Keratinocyte (primary cell): ENCODE data around the gene CA9. TPM values are rescaled to one million over a fixed set of nuclear protein-coding genes. Genes with fewer than 3 reads are reported as not detected.
A peak's percentile ranks its signal among the peaks of the same experiment; 100 is the strongest.

ENCODE experiments used
- DNase-seq: peaks from one replicate; pipeline ENCODE4 v3.0.0-alpha.2; 2011; ENCODE audit warnings: low read depth, missing footprints, low spot score
- FAIRE-seq: peaks from 2 replicates; lab custom pipeline; 2011; peaks lifted over from hg19 to GRCh38; lab: Jason Lieb, UNC
- H2AFZ ChIP-seq: 2 replicates; pipeline ENCODE4 v1.6.0; 2012; ENCODE audit warnings: low read length, control low read depth, inconsistent platforms; ENCODE audit not compliant: control insufficient read depth
- H3K27ac ChIP-seq: 2 replicates; pipeline ENCODE4 v1.5.1; 2011; ENCODE audit warnings: low read length; ENCODE audit not compliant: control insufficient read depth, insufficient read depth
- H3K27me3 ChIP-seq: 3 replicates; pipeline ENCODE4 v1.6.0; 2011; ENCODE audit warnings: low read length; ENCODE audit not compliant: control insufficient read depth, insufficient read depth; ENCODE audit errors: extremely low read depth
- H3K36me3 ChIP-seq, 2 experiments: 2 replicates in 1 of 2; 3 replicates in 1 of 2; pipeline ENCODE4 v1.5.1; 2011; ENCODE audit warnings: low read length in 2 of 2, mild to moderate bottlenecking in 1 of 2; ENCODE audit not compliant: control insufficient read depth in 2 of 2, insufficient read depth in 2 of 2; ENCODE audit errors: extremely low read depth in 1 of 2
- H3K4me1 ChIP-seq: 3 replicates; pipeline ENCODE4 v1.5.1; 2011; ENCODE audit warnings: low read length; ENCODE audit not compliant: control insufficient read depth, insufficient read depth; ENCODE audit errors: extremely low read depth
- H3K4me2 ChIP-seq: 3 replicates; pipeline ENCODE4 v1.6.0; 2011; ENCODE audit warnings: low read depth, low read length; ENCODE audit not compliant: control insufficient read depth, insufficient read depth; ENCODE audit errors: extremely low read depth
- H3K4me3 ChIP-seq, 3 experiments: fragments of 200-600 bp in 1 of 3; sonication (generic) in 1 of 3; 2 replicates in 2 of 3; 3 replicates in 1 of 3; pipeline ENCODE4 v1.5.1; 2011 to 2016; ENCODE audit warnings: low read length in 3 of 3, mild to moderate bottlenecking in 3 of 3, control low read depth in 2 of 3, inconsistent platforms in 1 of 3, low read depth in 1 of 3, mixed read lengths in 1 of 3, mixed run types in 1 of 3, moderate library complexity in 1 of 3; ENCODE audit not compliant: control insufficient read depth in 2 of 3, insufficient read depth in 2 of 3; ENCODE audit errors: extremely low read depth in 1 of 3
- H3K79me2 ChIP-seq: 2 replicates; pipeline ENCODE4 v1.6.0; 2012; ENCODE audit warnings: low read length; ENCODE audit not compliant: control insufficient read depth, insufficient read depth
- H3K9ac ChIP-seq: 3 replicates; pipeline ENCODE4 v1.6.0; 2011; ENCODE audit warnings: low read length; ENCODE audit not compliant: control insufficient read depth, insufficient read depth; ENCODE audit errors: extremely low read depth
- H3K9me1 ChIP-seq: 3 replicates; pipeline ENCODE4 v1.6.0; 2011; ENCODE audit warnings: low read length; ENCODE audit not compliant: control insufficient read depth, insufficient read depth; ENCODE audit errors: extremely low read depth
- H3K9me3 ChIP-seq: 2 replicates; pipeline ENCODE4 v1.5.1; 2012; ENCODE audit warnings: low read depth, low read length; ENCODE audit not compliant: control insufficient read depth
- H4K20me1 ChIP-seq: 3 replicates; pipeline ENCODE4 v1.6.0; 2011; ENCODE audit warnings: low read length; ENCODE audit not compliant: control insufficient read depth, insufficient read depth; ENCODE audit errors: extremely low read depth
- EZH2 ChIP-seq: IDR thresholded peaks from one replicate; pipeline ENCODE4 v1.6.1; 2012; ENCODE audit warnings: inconsistent platforms, mild to moderate bottlenecking, low read length, moderate library complexity
- dilution Hi-C: fragments of 300-500 bp; cut with MboI; formaldehyde crosslinking; loops from one replicate; pipeline ENCODE4 v1.7.0; 2020; ENCODE audit warnings: low sequenced_read_pairs; ENCODE audit not compliant: extremely low pct_ligation_motif_present
- polyA plus RNA-seq, 5 experiments: library from polyadenylated mRNA; depleted of rRNA in 3 of 5; stranded (reverse) in 3 of 5; stranded (forward) in 1 of 5; unstranded in 1 of 5; fragments of >200 nt; gene quantifications; 1 replicate in 1 of 5; 2 replicates in 3 of 5; 3 replicates in 1 of 5; pipeline versions ENCODE4 v1.2.1 to v1.2.3, GENCODE V29; 2011 to 2012; ENCODE audit warnings: missing spikeins in 2 of 5, low read depth in 1 of 5, low replicate concordance in 1 of 5
- TF ChIP-seq, protein P1 (sequence below), 3 experiments: IDR thresholded peaks in 1 of 3; conservative IDR thresholded peaks in 1 of 3; optimal IDR thresholded peaks in 1 of 3; 2 replicates in 2 of 3; 3 replicates in 1 of 3; pipeline versions ENCODE3 to v1.5.1; 2011; ENCODE audit warnings: low read length in 3 of 3, mild to moderate bottlenecking in 3 of 3, moderate library complexity in 2 of 3, control low read depth in 1 of 3, inconsistent platforms in 1 of 3; ENCODE audit not compliant: insufficient read depth in 2 of 3; ENCODE audit errors: extremely low read depth in 1 of 3

The CA9 gene
- polyA plus RNA-seq, 1 donor (not counting 4 experiments of a cell fraction or from before 2014, with no cell fraction given): 7.2 TPM

DNA sequence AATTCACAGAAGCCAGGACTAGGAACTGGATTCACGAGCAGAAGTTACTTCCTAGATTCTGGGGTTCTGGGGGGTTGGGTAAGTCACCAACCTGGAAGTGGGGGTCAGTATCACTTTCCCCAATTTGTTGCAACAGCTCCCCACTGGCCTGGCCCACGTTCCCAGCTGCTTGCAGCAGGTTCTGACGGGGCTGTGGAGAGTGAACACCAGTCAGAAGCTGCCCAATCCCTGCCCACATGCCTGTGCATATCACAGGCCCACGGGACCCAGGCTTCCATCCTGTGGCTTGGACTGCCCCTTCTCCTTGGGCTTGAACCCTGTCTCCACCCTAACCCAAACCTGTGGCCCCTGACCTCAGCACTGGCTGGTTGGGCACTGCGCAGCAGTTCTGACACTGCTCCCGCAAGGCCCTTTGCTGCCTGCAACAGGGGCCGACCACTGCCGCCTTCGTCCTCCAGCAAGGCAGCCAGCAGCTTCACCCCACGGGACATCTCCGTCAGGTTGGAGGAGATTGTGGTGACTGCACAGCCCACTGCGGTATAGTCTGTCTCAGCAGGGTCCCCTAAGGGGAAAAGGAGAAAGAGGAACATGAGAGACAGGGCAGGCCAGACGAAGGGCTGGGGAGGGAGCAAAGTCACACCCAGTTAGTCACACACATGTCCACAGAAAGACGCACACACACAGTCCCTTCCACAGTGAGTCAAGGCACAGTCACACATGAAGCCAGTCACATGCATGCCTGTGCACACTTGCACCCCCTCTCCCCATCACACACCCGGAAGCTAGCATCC, 45.2 kb downstream of the CA9 start:
- Histone ChIP-seq H3K4me3 (no peak overlapping the region), H4K20me1 (no peaks in the 10 kb centered on the region), H3K27me3 (no peaks in the 10 kb centered on the region), H3K9me1 (no peaks in the 10 kb centered on the region), H3K36me3 (peaks cover 82 to 91% of the 10 kb centered on the region in 2 experiments), H3K9ac (no peak overlapping the region), H2AFZ (no peak overlapping the region), H3K27ac (peak overlapping the region; percentile 16), H3K4me2 (no peak overlapping the region), H3K9me3 (no peaks in the 10 kb centered on the region), H3K79me2 (no peaks in the 10 kb centered on the region), H3K4me1 (peaks cover 4% of the 10 kb centered on the region)
- DNase-seq (peak; percentile 81), FAIRE-seq (peak; percentile 71)
- no peak for TF ChIP-seq EZH2
- TF ChIP-seq, protein P1, sequence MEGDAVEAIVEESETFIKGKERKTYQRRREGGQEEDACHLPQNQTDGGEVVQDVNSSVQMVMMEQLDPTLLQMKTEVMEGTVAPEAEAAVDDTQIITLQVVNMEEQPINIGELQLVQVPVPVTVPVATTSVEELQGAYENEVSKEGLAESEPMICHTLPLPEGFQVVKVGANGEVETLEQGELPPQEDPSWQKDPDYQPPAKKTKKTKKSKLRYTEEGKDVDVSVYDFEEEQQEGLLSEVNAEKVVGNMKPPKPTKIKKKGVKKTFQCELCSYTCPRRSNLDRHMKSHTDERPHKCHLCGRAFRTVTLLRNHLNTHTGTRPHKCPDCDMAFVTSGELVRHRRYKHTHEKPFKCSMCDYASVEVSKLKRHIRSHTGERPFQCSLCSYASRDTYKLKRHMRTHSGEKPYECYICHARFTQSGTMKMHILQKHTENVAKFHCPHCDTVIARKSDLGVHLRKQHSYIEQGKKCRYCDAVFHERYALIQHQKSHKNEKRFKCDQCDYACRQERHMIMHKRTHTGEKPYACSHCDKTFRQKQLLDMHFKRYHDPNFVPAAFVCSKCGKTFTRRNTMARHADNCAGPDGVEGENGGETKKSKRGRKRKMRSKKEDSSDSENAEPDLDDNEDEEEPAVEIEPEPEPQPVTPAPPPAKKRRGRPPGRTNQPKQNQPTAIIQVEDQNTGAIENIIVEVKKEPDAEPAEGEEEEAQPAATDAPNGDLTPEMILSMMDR (optimal IDR thresholded peaks at IDR 0.05 in 1 of 3, IDR thresholded peaks at IDR 0.05 in 1 of 3, conservative IDR thresholded peaks at IDR 0.05 in 1 of 3; ENCODE audit: extremely low read depth in 1 of 3, insufficient read depth in 2 of 3, low read length in 3 of 3): no peak
- dilution Hi-C loops: no loop called here

DNA sequence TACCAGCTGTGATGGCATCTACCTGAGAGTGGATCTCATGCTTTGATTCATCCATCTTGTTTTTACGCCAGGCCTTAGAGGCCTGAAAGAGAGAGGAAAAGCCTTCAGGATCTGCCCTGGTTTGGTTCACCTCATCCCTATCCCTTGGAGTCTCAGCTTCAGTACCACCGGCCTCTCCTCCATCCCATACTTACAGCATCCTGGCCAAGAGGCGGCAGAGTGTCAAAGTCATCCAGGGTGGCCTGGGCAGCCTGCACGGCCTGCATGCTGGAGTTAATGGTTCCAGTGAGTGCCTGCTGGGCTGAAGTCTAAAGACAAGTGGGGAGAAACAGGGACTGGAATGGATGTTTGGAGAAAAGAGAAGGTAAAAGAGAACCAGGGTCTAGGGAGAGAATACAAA, 45.8 kb downstream of the CA9 start:
- no peak overlapping the region for H3K4me2 ChIP-seq
- H3K9me3 ChIP-seq: no peaks in the 10 kb centered on the region
- FAIRE-seq: no peak
- peaks cover 3% of the 10 kb centered on the region for H3K79me2 ChIP-seq
- no peak overlapping the region for H3K27ac ChIP-seq
- TF ChIP-seq, protein P1 (optimal IDR thresholded peaks at IDR 0.05 in 1 of 3, IDR thresholded peaks at IDR 0.05 in 1 of 3, conservative IDR thresholded peaks at IDR 0.05 in 1 of 3; ENCODE audit: extremely low read depth in 1 of 3, insufficient read depth in 2 of 3, low read length in 3 of 3): no peak
- no peak for TF ChIP-seq EZH2
- H3K9ac ChIP-seq: no peak overlapping the region
- no peak for DNase-seq
- no peak overlapping the region for H2AFZ ChIP-seq
- no peaks in the 10 kb centered on the region for H3K27me3 ChIP-seq
- no peaks in the 10 kb centered on the region for H3K9me1 ChIP-seq
- H3K4me3 ChIP-seq: no peak overlapping the region
- no peaks in the 10 kb centered on the region for H4K20me1 ChIP-seq
- peaks cover 82 to 91% of the 10 kb centered on the region in 2 experiments for H3K36me3 ChIP-seq
- dilution Hi-C loops: no loop called here
- H3K4me1 ChIP-seq: peaks cover 4% of the 10 kb centered on the region
